Subcutaneous abdominal adipose tissue (tissue), 5 donors: ENCODE measurements around the gene PHF21A.
"Not testable (repeated sequence)": the region's sequence is repeated elsewhere in the genome, so short reads cannot be mapped to it uniquely, and the experiment has no call there.

Experiments used
- H3K27ac ChIP-seq: one replicate; pipeline ENCODE4 v1.7.0; 2013; ENCODE audit warnings: low read depth, mild to moderate bottlenecking, inconsistent platforms, low read length, moderate library complexity
- H3K27me3 ChIP-seq, 5 donors: one replicate each; pipeline ENCODE4 v1.7.0; 2013; ENCODE audit warnings: low read length in 5 of 5, inconsistent platforms in 1 of 5; ENCODE audit not compliant: control insufficient read depth in 5 of 5, insufficient read depth in 4 of 5
- H3K36me3 ChIP-seq, 5 donors: one replicate each; pipeline ENCODE4 v1.7.0; 2013; ENCODE audit warnings: low read length in 5 of 5; ENCODE audit not compliant: control insufficient read depth in 5 of 5, insufficient read depth in 5 of 5
- H3K4me1 ChIP-seq, 5 donors: one replicate each; pipeline ENCODE4 v1.7.0; 2013; ENCODE audit warnings: low read length in 5 of 5, mild to moderate bottlenecking in 3 of 5, moderate library complexity in 1 of 5; ENCODE audit not compliant: control insufficient read depth in 5 of 5, insufficient read depth in 5 of 5
- H3K4me3 ChIP-seq, 5 donors: one replicate each; pipeline ENCODE4 v1.7.0; 2013; ENCODE audit warnings: low read length in 5 of 5, low read depth in 1 of 5
- H3K9ac ChIP-seq, 5 donors: one replicate each; pipeline ENCODE4 v1.7.0; 2013; ENCODE audit warnings: low read length in 5 of 5, mild to moderate bottlenecking in 4 of 5, moderate library complexity in 3 of 5
- H3K9me3 ChIP-seq, 5 donors: one replicate each; pipeline ENCODE4 v1.7.0; 2013; ENCODE audit warnings: low read length in 5 of 5; ENCODE audit not compliant: control insufficient read depth in 5 of 5
- donor health status: healthy.
- donor health status: healthy.
- donor health status: healthy.
- donor health status: healthy.
- donor health status: healthy.

PHF21A gene

GRCh38 chr11:46018651-46019050 is 102.6 kb downstream of the PHF21A start:
- H3K9me3 ChIP-seq, result no peaks in the 10 kb centered on the region
- no peak overlapping the region for H3K27ac ChIP-seq
- H3K9ac ChIP-seq, result no peak overlapping the region
- H3K4me3 ChIP-seq, result no peak overlapping the region
- H3K36me3 ChIP-seq, result peaks cover 0 to 6% (median 2%) of the 10 kb centered on the region in 5 donors
- H3K27me3 ChIP-seq, result no peaks in the 10 kb centered on the region
- no peaks in the 10 kb centered on the region for H3K4me1 ChIP-seq

GRCh38 chr11:46017341-46017740 is 103.9 kb downstream of the PHF21A start:
- H3K4me3 ChIP-seq, result no peak overlapping the region
- H3K9me3 ChIP-seq, result no peaks in the 10 kb centered on the region
- no peak overlapping the region for H3K9ac ChIP-seq
- H3K27me3 ChIP-seq, result no peaks in the 10 kb centered on the region
- no peaks in the 10 kb centered on the region for H3K4me1 ChIP-seq
- H3K27ac ChIP-seq, result no peak overlapping the region
- peaks cover 0 to 3% (median 2%) of the 10 kb centered on the region in 5 donors for H3K36me3 ChIP-seq

GRCh38 chr11:46015941-46016340 is 105.3 kb downstream of the PHF21A start:
- H3K9me3 ChIP-seq, result no peaks in the 10 kb centered on the region
- H3K36me3 ChIP-seq, result no peaks in the 10 kb centered on the region
- no peak overlapping the region for H3K4me3 ChIP-seq
- H3K9ac ChIP-seq, result no peak overlapping the region
- no peak overlapping the region for H3K27ac ChIP-seq
- no peaks in the 10 kb centered on the region for H3K4me1 ChIP-seq
- no peaks in the 10 kb centered on the region for H3K27me3 ChIP-seq

GRCh38 chr11:46014168-46014567 is 107.1 kb downstream of the PHF21A start:
- H3K4me3 ChIP-seq, H3K4me1 ChIP-seq, H3K9me3 ChIP-seq, H3K36me3 ChIP-seq, H3K9ac ChIP-seq, H3K27me3 ChIP-seq, H3K27ac ChIP-seq: not testable (repeated sequence)

- H3K36me3 ChIP-seq, result no peaks in the 10 kb centered on the region
- no peak overlapping the region for H3K4me3 ChIP-seq
- no peaks in the 10 kb centered on the region for H3K9me3 ChIP-seq
- no peak overlapping the region for H3K9ac ChIP-seq
- H3K27ac ChIP-seq, result no peak overlapping the region
- H3K4me1 ChIP-seq, result no peaks in the 10 kb centered on the region
- no peaks in the 10 kb centered on the region for H3K27me3 ChIP-seq
Measured at GRCh38 chr11:46012185-46012584, 109.1 kb downstream of the PHF21A start.

GRCh38 chr11:46010100-46010499 is 111.2 kb downstream of the PHF21A start:
- no peak overlapping the region for H3K9ac ChIP-seq
- no peak overlapping the region for H3K4me3 ChIP-seq
- H3K4me1 ChIP-seq, result no peaks in the 10 kb centered on the region
- no peaks in the 10 kb centered on the region for H3K27me3 ChIP-seq
- no peak overlapping the region for H3K27ac ChIP-seq
- H3K9me3 ChIP-seq, result no peaks in the 10 kb centered on the region
- no peaks in the 10 kb centered on the region for H3K36me3 ChIP-seq

- Histone ChIP-seq H3K4me1 (no peaks in the 10 kb centered on the region), H3K27ac (no peak overlapping the region), H3K27me3 (no peaks in the 10 kb centered on the region), H3K9me3 (no peaks in the 10 kb centered on the region), H3K4me3 (no peak overlapping the region), H3K9ac (no peak overlapping the region), H3K36me3 (no peaks in the 10 kb centered on the region)
Measured at GRCh38 chr11:46009647-46010046, 111.6 kb downstream of the PHF21A start.

GRCh38 chr11:46006418-46007070 is 114.7 kb downstream of the PHF21A start:
- Histone ChIP-seq H3K4me3 (no peak overlapping the region), H3K27ac (no peak overlapping the region), H3K9me3 (no peaks in the 10 kb centered on the region), H3K4me1 (peaks cover 0 to 6% (median 4%) of the 10 kb centered on the region in 5 donors), H3K9ac (no peak overlapping the region), H3K27me3 (no peaks in the 10 kb centered on the region), H3K36me3 (no peaks in the 10 kb centered on the region)

- H3K27ac ChIP-seq, result no peak overlapping the region
- no peak overlapping the region for H3K4me3 ChIP-seq
- no peaks in the 10 kb centered on the region for H3K9me3 ChIP-seq
- no peaks in the 10 kb centered on the region for H3K36me3 ChIP-seq
- no peak overlapping the region for H3K9ac ChIP-seq
- H3K4me1 ChIP-seq, result peaks cover 0 to 10% (median 6%) of the 10 kb centered on the region in 5 donors
- H3K27me3 ChIP-seq, result no peaks in the 10 kb centered on the region
Measured at GRCh38 chr11:46003572-46003971, 117.7 kb downstream of the PHF21A start.

- no peaks in the 10 kb centered on the region for H3K27me3 ChIP-seq
- H3K4me3 ChIP-seq, result no peak overlapping the region
- H3K9me3 ChIP-seq, result no peaks in the 10 kb centered on the region
- no peak overlapping the region for H3K27ac ChIP-seq
- no peaks in the 10 kb centered on the region for H3K36me3 ChIP-seq
- H3K9ac ChIP-seq, result no peak overlapping the region
- peaks cover 0 to 10% (median 6%) of the 10 kb centered on the region in 5 donors for H3K4me1 ChIP-seq
Measured at GRCh38 chr11:46002189-46002588, 119.1 kb downstream of the PHF21A start.
